Effector memory CD8-positive, alpha-beta T cell (primary cell): ENCODE measurements around the gene LILRA6.
"Not testable (repeated sequence)": the region's sequence is repeated elsewhere in the genome, so short reads cannot be mapped to it uniquely, and the experiment has no call there.

Source experiments
- ATAC-seq: fragments of 150-1000 bp; cut with Tn5 transposase; replicated peaks from 2 replicates; pipeline ENCODE4 v1.10.0; 2021; ENCODE audit warnings: mild to moderate bottlenecking, moderate library complexity
- DNase-seq, 3 experiments: peaks; one replicate each; pipeline ENCODE4 v3.0.0; 2021
- H3K27ac Mint-ChIP-seq, 2 donors: one replicate each; pipeline ENCODE4 v1.8.0; 2022; ENCODE audit warnings: mild to moderate bottlenecking in 2 of 2, mixed read lengths in 2 of 2, moderate library complexity in 2 of 2
- H3K27me3 Mint-ChIP-seq, 2 donors: one replicate each; pipeline ENCODE4 v1.8.0; 2022; ENCODE audit warnings: mixed read lengths in 2 of 2
- H3K36me3 Mint-ChIP-seq: one replicate; pipeline ENCODE4 v1.8.0; 2022; ENCODE audit warnings: mild to moderate bottlenecking, moderate library complexity, mixed read lengths; ENCODE audit not compliant: insufficient read depth
- H3K4me1 Mint-ChIP-seq, 2 donors: one replicate each; pipeline ENCODE4 v1.8.0; 2022; ENCODE audit warnings: low read depth in 2 of 2, mixed read lengths in 2 of 2
- H3K4me3 Mint-ChIP-seq, 2 donors: one replicate each; pipeline ENCODE4 v1.8.0; 2022; ENCODE audit warnings: mild to moderate bottlenecking in 2 of 2, mixed read lengths in 2 of 2, moderate library complexity in 2 of 2
- H3K9me3 Mint-ChIP-seq, 2 donors: one replicate each; pipeline ENCODE4 v1.8.0; 2022; ENCODE audit warnings: mixed read lengths in 2 of 2

Gene LILRA6

GRCh38 chr19:54277111-54277615 is 34.6 kb upstream of the LILRA6 start:
- ATAC-seq, H3K4me3 Mint-ChIP-seq, H3K4me1 Mint-ChIP-seq, H3K9me3 Mint-ChIP-seq, H3K27ac Mint-ChIP-seq, DNase-seq, H3K36me3 Mint-ChIP-seq: not testable (repeated sequence)
- H3K27me3 Mint-ChIP-seq, result peaks cover 64 to 94% of the 10 kb centered on the region in 2 donors

- Mint-ChIP-seq H3K4me1 (peaks cover 0 to 2% of the 10 kb centered on the region in 2 donors), H3K36me3 (no peaks in the 10 kb centered on the region), H3K27ac (no peak overlapping the region), H3K4me3 (no peak overlapping the region), H3K9me3 (no peaks in the 10 kb centered on the region), H3K27me3 (peaks cover 66 to 94% of the 10 kb centered on the region in 2 donors)
- ATAC-seq (no peak), DNase-seq (no peak)
Observed at GRCh38 chr19:54275951-54276350, 33.4 kb upstream of the LILRA6 start.

DNA sequence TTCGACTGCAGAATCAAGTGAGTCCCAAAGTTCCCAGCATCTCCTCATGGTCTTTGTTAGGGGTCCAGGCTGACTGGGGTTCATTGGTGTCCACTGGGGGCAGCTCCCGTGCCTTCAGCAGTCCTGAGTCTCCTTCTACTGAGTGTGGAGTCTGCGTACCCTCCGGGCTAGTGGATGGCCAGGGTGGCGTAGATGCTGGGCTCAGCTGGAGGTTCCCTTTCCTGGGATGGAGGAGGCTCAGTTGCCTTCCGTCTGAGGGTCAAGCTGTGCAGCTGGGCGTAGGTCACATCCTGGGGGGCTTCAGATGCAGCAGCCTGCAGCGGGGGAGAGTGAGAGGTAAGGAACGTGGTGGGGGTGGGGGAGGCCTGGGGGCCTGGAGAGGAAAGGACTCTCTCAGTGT is 31.9 kb upstream of the LILRA6 start:
- H3K4me1 Mint-ChIP-seq, ATAC-seq, DNase-seq, H3K27ac Mint-ChIP-seq, H3K4me3 Mint-ChIP-seq, H3K36me3 Mint-ChIP-seq, H3K9me3 Mint-ChIP-seq: not testable (repeated sequence)
- peaks cover 61 to 90% of the 10 kb centered on the region in 2 donors for H3K27me3 Mint-ChIP-seq

DNA sequence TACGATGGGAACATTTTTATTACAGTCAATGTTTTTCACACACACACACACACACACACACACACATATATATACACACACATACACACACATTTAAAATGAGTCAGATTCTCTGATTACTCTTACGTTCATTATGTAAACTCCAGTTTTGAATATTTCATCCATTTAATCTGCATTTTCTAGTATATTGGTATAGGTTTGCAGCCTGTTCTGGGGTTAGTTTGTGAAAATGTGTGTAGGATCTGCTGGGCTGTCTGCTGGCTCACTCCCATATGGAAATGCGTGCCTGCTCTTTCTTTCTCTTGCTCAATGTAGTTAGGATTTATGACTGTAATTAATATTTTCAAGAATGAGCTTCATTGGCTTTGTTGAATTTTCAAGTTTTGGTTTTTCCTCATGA is 31.2 kb upstream of the LILRA6 start:
- no peak overlapping the region for H3K27ac Mint-ChIP-seq

GRCh38 chr19:54272181-54272580 is 29.6 kb upstream of the LILRA6 start:
- DNase-seq, H3K36me3 Mint-ChIP-seq, H3K4me1 Mint-ChIP-seq, ATAC-seq, H3K27ac Mint-ChIP-seq, H3K4me3 Mint-ChIP-seq, H3K9me3 Mint-ChIP-seq: not testable (repeated sequence)
- peaks cover 62 to 89% of the 10 kb centered on the region in 2 donors for H3K27me3 Mint-ChIP-seq

More for the DNA sequence above, 31.2 kb upstream of the LILRA6 start:
- H3K36me3 Mint-ChIP-seq, result no peaks in the 10 kb centered on the region
- no peak overlapping the region for H3K4me3 Mint-ChIP-seq
- DNase-seq, result no peak
- H3K4me1 Mint-ChIP-seq, result peaks cover 0 to 2% of the 10 kb centered on the region in 2 donors
- no peak for ATAC-seq
- H3K9me3 Mint-ChIP-seq, result no peaks in the 10 kb centered on the region
- peaks cover 58 to 87% of the 10 kb centered on the region in 2 donors for H3K27me3 Mint-ChIP-seq

DNA sequence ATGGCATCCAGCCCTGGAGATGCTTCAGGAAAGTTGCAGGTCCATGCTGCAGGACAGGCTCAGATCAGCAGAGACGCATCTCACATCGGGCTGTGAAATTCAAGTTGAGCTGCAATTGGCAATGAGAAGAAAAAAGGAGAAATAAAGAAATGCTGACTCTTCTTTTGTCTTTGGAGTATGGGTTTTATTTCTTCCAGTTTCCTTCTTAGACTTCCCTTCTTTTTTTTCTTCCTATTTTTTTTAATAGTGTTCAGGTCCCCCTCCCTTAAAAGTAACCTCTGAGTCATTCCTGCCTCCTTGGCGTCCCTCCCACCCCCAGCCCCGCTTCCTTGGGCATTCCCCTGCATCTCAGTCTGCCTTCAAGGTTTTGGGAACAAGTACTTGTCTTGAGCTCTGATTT is 29.0 kb upstream of the LILRA6 start:
- not testable (repeated sequence) for H3K4me1 Mint-ChIP-seq, H3K27ac Mint-ChIP-seq, H3K36me3 Mint-ChIP-seq, H3K9me3 Mint-ChIP-seq, DNase-seq, H3K4me3 Mint-ChIP-seq, ATAC-seq
- peaks cover 62 to 86% of the 10 kb centered on the region in 2 donors for H3K27me3 Mint-ChIP-seq

DNA sequence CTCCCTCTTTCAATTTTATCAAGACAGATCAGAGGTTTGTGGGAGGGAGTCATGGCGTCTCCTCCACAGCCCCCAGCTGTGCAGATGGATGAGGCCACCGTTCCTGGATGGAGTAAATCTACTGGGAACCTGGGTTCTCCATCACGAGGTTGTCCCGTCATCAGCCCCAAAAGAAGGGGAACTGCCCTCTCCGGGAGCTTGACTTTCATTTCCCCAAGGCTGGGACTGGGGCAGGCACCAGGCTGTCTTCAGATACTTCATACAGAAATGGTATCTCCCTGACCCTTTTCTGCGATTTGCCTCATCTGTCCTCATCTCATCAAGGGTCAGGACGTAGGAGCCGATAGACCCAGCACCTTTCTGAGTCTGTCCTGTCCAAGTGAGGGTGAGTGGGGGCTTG is 28.5 kb upstream of the LILRA6 start:
- Mint-ChIP-seq H3K27me3 (peaks cover 62 to 86% of the 10 kb centered on the region in 2 donors), H3K27ac (no peak overlapping the region)
- ATAC-seq, result no peak

GRCh38 chr19:54268936-54269335 is 26.3 kb upstream of the LILRA6 start:
- no peaks in the 10 kb centered on the region for H3K9me3 Mint-ChIP-seq
- H3K4me3 Mint-ChIP-seq, result no peak overlapping the region
- no peaks in the 10 kb centered on the region for H3K36me3 Mint-ChIP-seq
- no peak for ATAC-seq
- no peak overlapping the region for H3K27ac Mint-ChIP-seq
- peaks cover 54 to 82% of the 10 kb centered on the region in 2 donors for H3K27me3 Mint-ChIP-seq
- DNase-seq, result no peak
- peaks cover 0 to 3% of the 10 kb centered on the region in 2 donors for H3K4me1 Mint-ChIP-seq

More for the DNA sequence above, 28.5 kb upstream of the LILRA6 start:
- no peak overlapping the region for H3K4me3 Mint-ChIP-seq
- DNase-seq, result no peak
- H3K36me3 Mint-ChIP-seq, result no peaks in the 10 kb centered on the region
- H3K9me3 Mint-ChIP-seq, result no peaks in the 10 kb centered on the region
- peaks cover 0 to 3% of the 10 kb centered on the region in 2 donors for H3K4me1 Mint-ChIP-seq

- H3K27me3 Mint-ChIP-seq, result peaks cover 34 to 63% of the 10 kb centered on the region in 2 donors
- DNase-seq (peak; percentile 58 to 65 (median 62)), ATAC-seq (peak; percentile 65)
- H3K4me1 Mint-ChIP-seq, result peaks cover 0 to 2% of the 10 kb centered on the region in 2 donors
- H3K36me3 Mint-ChIP-seq, result no peaks in the 10 kb centered on the region
- no peak overlapping the region for H3K4me3 Mint-ChIP-seq
- no peak overlapping the region for H3K27ac Mint-ChIP-seq
- H3K9me3 Mint-ChIP-seq, result no peaks in the 10 kb centered on the region
Observed at GRCh38 chr19:54266133-54266532, 23.5 kb upstream of the LILRA6 start.

DNA sequence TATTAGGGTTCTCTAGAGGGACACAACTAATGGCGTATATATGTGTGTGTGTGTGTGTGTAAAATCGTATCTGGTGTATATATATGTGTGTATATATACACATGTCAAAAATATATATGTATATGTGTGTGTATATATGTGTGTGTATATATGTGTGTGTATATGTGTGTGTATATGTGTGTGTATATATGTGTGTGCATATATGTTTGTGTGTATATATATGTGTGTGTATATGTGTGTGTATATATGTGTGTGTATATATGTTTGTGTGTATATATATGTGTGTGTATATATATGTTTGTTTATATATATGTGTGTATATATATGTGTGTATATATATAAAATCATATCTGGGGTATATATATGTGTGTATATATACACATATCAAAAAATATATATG is 19.9 kb upstream of the LILRA6 start:
- H3K36me3 Mint-ChIP-seq, result no peaks in the 10 kb centered on the region
- no peaks in the 10 kb centered on the region for H3K9me3 Mint-ChIP-seq
- peaks cover 0 to 2% of the 10 kb centered on the region in 2 donors for H3K4me1 Mint-ChIP-seq
- no peak overlapping the region for H3K4me3 Mint-ChIP-seq
- DNase-seq (no peak), ATAC-seq (no peak)
- H3K27ac Mint-ChIP-seq, result no peak overlapping the region
- peaks cover 10 to 40% of the 10 kb centered on the region in 2 donors for H3K27me3 Mint-ChIP-seq

- no peak overlapping the region for H3K27ac Mint-ChIP-seq
- H3K4me1 Mint-ChIP-seq, result peaks cover 0 to 2% of the 10 kb centered on the region in 2 donors
- DNase-seq, result no peak
- ATAC-seq, result no peak
- no peaks in the 10 kb centered on the region for H3K9me3 Mint-ChIP-seq
- H3K4me3 Mint-ChIP-seq, result no peak overlapping the region
- peaks cover 9 to 42% of the 10 kb centered on the region in 2 donors for H3K27me3 Mint-ChIP-seq
- H3K36me3 Mint-ChIP-seq, result no peaks in the 10 kb centered on the region
Observed at GRCh38 chr19:54262066-54262465, 19.5 kb upstream of the LILRA6 start.

GRCh38 chr19:54257116-54257480 is 14.5 kb upstream of the LILRA6 start, which contains the start of gene LILRB5:
Gene LILRB5, minus strand, starts transcription at chr19:54257273. Its CDS starts 80 bp downstream, at chr19:54257193.
- H3K4me3 Mint-ChIP-seq, result no peak within 1 kb of the TSS
- ATAC-seq (no peak), DNase-seq (no peak)
- H3K4me1 Mint-ChIP-seq, result peaks cover 0 to 3% of the 10 kb centered on the region in 2 donors
- H3K27ac Mint-ChIP-seq, result no peak within 1 kb of the TSS
- no peaks in the 10 kb centered on the region for H3K36me3 Mint-ChIP-seq
- H3K27me3 Mint-ChIP-seq, result peaks cover 20 to 48% of the 10 kb centered on the region in 2 donors
- H3K9me3 Mint-ChIP-seq, result no peaks in the 10 kb centered on the region

GRCh38 chr19:54256250-54257115 is 13.9 kb upstream of the LILRA6 start:
- no peaks in the 10 kb centered on the region for H3K9me3 Mint-ChIP-seq
- no peaks in the 10 kb centered on the region for H3K36me3 Mint-ChIP-seq
- H3K27ac Mint-ChIP-seq, result no peak overlapping the region
- DNase-seq (no peak), ATAC-seq (no peak)
- peaks cover 0 to 3% of the 10 kb centered on the region in 2 donors for H3K4me1 Mint-ChIP-seq
- H3K4me3 Mint-ChIP-seq, result no peak overlapping the region
- peaks cover 24 to 43% of the 10 kb centered on the region in 2 donors for H3K27me3 Mint-ChIP-seq
